Hepatic stellate cell (primary cell): Measurements from ENCODE around the gene PYROXD2.

Source experiments
- DNase-seq: peaks from one replicate; pipeline ENCODE4 v3.0.0; 2011; ENCODE audit warnings: low spot score

PYROXD2 gene

DNA sequence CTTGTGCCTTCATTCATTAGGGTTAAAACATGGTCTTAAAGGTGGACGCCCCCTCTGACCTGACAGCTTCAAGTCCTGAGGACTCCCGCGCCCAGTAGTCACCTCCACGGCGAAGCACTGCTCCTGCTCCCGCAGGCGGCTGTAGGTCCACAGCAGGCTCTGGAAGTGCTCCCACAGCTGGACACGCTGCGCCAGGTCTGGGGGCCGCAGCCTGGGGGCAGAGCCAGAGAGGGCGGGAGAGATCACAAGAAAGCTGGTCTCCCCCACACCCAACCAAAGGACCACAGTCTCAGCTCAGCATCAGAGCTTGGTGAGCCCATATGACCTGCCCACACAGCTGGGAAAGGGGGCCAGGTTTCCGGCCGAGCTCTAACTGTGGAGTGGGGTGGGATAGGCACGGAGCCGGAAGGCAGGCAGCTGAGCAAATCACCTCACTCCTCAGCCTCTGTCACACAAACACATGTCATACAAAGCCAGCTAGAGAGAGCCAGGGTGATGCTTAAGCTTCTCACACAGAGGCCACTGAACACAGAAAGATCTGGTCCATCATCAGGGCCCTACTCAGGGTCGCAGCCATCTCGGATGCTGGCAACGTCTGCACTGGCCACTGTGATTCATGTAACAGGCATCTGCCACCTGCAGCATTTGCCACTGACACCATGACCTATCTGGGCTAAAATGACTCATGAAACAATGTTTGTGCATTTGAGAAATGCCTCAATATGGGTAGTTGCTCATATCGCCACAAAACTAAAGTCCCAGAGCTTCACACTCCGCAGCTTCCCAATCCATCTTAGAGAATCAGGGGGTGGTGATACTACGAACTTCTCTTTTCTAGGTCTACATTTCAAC lies 19.1 kb upstream of the PYROXD2 start:
- peak; percentile 31 for DNase-seq

DNA sequence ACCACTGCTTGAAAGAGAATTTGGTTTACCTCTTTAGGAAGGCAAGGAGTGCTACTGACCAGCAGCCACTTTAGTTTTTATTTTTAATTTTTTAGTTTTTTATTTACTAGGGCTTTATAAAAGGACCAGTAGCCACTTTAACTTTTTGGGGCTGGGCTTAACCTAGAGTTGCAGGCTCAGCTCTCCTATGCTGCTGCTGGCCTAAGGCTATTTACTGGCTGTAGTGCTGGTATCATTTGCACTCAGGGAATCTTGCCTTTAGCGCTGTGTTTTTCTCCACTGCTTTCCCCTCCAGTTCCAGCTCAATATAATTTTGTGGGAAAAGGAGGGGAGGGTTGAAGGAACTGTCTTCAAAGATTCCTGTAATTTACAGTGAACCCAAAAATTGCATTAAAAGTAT lies 18.4 kb upstream of the PYROXD2 start:
- no peak for DNase-seq

DNA sequence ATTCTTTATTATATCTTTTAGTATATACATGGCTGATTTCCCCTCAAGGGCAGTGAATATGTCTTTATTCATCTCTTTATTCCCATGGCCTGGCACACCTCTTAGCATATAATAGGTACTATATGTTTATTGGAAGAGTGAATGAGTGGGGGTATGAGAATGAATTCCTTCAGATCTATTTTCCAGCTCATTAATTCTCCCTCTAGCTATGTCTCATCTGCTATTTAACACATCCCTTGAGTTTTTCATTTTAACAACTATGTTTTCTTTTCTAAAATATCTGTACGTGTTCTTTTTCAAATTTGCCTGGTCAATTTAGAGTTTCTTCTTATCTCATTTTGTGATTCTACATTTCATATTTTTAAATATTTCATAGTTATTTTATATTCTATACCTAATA lies 17.3 kb upstream of the PYROXD2 start:
- no peak for DNase-seq

DNA sequence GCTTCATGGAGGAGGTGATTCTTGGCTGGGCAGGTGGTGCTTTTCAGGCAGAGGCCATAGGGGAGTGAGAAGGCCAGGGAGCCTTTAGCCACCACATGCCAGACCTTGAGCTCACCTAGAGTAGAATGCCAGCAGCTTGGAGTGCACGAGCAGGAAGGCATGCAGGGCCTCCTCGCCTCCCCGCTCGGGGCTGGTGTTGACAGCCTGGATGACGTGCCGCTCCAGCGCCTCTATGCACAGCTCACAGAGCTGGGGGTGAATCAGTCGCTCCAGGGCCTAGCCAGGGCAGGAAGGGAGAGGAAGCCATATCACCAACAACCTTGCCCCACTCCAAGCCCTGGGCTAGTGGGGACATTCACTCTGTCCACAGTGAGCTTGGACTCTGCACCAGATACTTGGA lies 16.0 kb upstream of the PYROXD2 start:
- no peak for DNase-seq

DNA sequence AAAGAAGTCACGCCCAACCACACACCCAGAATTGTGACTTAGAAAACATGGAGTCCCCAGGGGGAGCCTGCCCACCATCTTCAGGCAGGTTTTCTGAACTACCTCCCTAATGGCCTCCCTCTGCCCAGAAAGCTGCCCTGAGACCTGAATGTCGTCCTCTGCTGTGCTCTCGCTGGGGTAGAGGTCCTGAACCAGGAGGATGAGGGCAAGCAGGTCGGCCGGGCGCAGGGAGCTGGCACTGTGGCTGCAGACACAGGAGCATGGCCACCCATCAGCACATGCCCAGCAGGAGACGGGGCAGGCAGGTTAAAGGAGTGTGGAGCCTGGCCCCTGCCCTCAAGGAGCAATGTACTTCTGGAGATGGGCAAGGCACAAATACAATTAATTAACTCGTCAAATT lies 15.4 kb upstream of the PYROXD2 start:
- no peak for DNase-seq

DNA sequence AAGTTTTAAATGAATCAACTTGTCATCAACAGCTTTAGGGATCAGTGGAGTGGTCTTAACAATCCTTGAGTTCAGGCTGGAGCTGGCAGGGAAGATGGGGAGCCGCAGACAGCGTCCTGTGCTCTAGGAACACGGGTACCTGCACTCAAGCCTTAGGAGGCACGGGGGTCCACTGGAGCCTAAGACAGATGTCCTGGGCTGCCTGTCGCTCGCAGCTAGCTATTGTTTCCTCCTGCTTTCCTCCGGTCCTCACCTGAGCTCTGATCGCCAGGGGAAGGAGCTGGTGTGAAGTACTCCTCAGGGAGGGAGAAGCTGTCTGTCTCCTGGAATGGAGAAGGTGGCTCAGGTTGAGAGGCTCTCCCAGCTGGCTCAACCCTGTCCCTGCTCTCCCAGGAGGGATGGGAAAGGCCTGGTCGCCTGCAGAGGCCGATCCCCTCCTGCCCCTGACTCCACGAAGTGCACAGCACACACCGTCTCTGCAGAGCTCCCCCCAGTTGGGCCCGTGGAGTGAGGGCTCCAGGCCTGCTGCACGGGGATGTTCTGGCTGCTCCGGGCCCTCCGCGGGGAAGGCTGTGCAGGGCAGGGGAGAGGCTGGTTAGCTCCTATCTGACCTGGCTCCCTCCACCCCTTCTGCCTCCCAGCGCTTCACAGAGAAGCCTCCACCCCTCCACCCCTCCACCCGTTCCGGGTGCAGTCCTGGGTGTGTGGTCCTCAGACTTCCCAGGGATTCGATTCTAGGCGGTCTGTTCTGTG lies 14.5 kb upstream of the PYROXD2 start:
- DNase-seq, result no peak

DNA sequence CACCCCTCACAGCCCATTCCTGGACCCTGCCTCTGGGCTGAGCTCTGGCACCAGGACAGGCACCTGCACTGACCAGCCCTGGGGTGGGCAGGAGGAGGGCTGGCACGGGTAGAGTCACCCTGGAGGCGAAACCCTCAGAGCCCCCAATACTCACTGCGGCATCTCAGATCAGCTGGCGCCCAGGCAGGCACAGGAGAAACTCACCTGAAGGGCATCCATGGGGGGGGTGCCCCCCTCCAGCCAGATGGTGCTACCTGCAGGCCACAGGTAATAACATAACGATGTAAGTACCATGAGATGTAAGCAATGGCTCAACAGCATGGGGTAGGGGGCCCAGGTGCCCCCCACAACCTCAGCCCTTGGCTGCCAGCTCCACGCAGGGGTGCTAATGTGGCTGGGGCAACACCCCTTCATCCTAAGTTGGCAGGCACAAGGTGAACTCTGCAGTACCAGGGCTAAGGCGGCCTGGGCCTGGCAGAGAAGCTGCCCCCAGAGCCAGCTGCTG lies 12.1 kb upstream of the PYROXD2 start:
- DNase-seq, result no peak

DNA sequence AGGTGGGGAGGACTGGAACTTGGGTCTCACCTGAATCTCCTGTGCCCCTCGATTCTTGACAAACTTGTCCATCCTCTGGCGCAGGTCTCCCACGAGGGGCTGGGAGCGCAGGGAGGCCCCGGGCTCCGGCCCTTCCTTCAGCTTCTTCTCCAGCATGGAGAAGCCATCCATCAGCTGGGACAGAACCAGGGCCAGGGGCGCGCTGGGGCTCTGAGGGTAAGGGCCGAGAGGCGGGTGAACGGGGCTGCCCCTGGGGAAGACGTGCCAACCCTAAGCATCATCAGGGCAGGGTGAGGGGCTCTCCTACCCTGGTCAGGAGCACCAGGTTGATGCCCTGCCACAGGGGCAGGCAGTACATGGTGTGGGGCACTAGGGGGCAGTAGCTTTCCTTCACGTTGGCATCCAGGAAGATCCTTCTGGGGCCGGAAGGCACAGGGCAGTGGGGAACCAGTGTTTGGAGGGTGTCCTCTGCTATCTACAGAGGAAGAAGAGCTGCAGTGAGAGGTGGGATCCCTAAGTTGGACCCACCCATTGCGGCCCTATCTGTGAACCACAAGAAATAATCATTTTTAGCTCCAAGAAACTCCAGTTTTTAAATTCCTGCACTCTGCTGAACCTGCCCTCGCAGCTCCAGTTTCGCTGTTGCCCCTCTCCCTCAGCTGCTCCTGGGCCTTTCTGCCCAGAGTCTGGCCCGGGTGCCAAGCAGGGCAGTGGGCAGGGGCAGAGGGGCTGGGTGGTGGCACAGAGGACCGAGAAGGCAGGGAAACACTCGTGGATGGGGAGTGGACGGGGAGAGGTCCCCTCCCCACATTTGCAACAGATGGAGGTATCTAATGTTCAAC lies 10.8 kb upstream of the PYROXD2 start:
- DNase-seq, result peak; percentile 62

DNA sequence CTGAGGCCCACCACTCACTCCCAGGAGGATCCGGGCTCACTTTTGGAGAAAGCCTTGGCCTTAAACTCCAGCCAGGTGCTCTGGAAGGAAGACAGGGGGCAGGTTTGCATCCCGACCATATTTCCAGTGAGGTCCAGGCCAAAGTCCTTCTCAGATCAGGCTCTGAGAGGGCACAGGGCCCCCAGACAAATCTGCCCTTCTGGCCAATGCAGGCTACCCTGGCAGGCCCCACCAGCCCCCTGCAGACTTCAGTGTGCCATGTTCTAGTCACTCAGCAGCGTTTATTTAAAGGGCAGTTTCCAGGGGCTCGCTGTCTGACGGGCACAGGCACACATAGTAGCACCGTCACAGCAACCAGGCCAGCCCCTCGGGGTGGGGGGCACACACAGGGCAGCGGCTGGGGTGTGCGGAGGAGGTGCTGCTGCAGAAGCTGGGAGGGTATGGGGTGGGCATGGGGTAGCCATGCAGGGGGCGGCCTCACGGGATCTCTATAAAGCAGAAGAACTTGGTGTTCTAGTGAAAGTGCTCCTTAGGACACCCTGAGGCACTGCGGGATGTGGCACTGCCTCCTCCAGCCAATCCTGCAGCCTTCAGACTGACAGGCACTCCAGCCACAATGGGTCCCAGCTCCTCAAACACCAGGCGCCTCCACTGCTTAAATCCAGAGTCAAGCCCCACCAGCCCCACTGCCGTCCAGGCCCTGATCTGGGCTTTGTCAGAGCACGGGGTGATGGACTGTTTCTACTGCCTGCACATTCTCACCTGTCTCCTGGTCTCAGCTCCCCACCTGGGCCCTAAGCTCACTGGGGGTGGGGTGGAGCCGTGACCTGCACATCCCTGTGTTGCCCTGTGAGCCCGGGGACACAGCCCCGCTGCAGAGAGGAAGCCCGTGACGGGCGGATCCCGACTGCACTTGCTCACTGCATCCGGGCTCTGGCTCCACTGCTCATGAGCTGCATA lies 9.6 kb upstream of the PYROXD2 start:
- no peak for DNase-seq

DNA sequence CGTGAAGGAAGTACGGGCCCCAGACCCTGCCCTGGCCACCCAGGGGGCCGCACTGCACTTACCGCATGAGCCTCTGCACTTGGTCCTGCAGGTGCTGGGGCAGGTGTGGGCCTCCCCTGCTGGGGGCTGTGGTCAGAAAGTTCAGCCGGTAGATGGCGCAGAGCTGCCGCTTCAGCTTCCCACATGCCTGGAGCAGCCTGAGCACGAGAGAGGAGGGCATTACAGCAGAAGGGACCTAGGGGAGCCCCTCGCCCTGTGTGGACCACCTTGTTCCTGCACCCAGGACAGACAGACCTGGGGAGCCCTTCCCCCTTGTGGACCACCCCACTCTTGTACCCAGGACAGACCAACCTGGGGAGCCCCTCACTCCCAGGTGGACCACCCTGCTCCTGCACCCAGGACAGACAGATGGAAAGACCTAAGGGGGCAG lies 8.7 kb upstream of the PYROXD2 start:
- no peak for DNase-seq

DNA sequence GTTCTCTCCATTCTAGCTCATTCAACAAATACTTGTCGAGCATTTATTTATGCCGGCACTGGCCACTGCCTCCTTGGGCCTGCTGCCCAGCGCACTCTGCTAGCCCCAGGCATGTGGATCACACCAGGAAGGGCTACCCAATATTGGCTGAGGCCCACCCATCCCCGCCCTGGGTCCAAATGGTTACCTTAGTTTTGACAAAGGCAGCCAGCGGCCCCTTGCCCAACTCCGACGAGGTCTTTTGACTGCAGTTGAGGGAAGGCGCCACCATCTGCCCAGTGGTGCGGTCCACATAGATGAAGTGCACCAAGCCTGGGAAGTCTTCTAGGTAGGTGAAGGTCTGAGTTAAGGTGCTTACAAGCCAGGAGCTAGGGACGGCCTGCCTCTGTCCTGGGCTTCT lies 7.2 kb upstream of the PYROXD2 start:
- no peak for DNase-seq

DNA sequence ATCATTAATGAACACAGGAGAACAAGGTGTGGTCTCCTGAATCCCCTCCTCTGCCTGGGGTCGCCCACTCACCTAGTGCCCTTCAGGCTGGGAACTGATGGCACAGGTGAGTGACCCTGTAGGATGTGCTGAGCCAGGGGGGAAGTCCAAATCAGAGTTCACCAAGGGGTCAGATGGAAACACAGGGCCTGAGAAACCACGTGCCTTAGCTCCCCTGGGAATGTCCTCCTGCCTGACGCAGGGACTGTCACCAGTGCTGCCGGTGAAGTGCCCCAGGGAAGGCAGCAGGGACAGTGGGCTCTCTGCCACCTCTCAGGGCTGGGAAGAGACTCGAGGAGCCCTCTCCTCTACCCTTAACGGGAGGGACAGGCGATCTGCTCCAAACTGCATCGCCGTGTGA lies 5.8 kb upstream of the PYROXD2 start:
- no peak for DNase-seq

DNA sequence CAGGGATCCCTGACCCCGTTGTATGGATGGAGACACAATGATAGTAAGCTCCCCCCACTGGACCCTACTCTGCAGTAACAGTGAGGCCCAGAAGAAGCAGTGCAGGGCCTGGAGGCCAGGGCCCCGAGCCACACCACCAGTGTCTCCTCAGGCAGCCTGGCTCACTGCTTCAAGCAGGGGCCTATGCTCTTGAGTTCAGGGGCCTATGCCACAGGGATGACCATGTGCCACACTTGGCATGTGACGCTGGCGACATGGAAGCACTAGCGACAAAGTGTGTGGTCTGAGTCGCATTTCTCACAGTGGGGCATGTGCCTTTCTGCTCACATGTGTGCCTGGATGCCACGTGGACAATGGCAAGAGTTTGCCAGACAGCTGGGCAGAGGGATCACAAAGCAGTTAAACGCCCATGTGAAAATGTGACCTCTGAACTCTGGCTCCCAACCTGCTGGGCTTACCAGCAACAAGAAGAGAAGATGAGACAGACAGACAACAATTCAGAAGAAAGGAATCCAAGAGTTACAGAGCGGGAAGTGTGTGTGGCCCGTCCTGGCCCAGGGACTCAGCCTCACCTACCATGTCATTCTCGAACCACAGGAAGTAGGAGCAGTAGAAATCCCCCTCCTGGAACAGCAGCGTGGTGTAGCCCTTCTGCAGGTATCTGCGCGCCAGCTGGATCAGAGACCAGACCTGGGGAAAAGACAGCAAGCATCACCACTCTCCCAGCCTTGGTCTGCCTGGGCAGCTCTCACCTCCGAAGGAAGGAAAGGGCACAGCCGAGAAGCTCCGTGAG lies 4.7 kb upstream of the PYROXD2 start:
- no peak for DNase-seq

DNA sequence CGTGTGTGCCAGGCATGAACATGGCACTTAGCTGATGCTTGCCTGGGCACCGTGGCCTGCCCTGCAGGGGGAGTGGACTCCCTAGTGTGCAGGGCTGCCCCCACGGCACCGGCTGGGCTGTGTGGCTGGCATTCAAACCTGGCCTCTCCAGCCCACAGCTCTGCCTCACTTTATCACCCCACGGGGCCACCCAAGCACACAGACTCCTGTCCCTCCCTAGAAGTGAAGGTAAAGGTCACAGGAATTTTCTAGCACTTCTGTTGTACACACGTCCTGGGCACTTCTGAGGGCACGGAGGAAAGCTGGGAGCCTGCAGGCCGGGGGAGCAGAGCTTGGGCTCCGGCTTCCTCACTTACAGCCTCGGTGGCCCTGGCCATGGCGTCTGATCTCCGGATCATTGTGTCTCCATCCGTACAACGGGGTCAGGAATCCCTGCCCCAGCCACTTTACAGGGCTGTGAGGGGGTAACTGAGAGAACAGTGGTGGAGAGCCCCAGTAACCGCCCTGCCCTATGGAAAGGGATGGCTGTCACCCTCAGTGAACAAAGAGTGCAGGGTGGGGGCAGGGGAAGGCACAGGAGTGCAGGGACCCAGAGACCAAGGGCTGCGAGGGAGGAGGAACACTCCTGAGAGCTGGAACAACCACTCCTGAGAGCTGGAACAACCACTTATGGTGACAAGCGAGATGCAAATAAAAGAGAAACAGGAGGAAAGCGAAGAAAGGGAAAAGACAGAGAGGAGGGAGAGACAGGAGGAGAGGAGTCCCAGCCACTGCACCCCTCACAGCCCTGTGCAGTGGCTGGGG lies 3.9 kb upstream of the PYROXD2 start:
- no peak for DNase-seq

DNA sequence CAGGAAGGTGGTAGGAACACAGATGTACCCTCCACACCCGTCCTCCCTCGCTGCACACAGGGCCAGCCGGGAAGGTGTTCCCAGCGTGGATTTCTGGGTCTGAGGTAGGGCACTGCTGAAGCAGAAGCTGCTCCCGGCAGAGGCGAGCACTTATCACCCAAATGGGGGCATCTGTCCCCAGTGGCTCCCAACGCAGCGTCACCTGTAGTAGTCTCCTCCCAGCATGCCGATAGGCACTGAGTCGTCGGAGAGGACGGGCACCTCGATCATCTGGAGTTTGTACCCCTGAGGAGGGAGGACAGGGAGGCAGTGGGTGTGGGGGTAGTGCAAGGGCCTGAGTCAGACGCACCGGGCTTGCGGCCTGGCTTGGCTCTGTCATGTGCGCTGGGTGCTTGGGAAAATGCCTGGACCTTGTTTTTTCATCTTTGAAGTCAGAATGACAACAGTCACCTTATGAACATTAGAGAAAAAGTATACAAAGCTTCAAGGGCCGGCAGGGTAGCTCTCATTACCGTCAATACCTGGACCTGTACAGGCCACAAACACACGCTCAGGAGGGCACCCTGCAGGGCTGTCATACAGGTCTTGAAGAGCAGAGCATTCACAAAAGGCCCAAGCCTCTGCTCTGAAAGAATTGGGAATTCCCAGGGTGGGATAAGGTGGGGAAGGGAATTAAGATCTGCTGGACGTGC lies 3.1 kb upstream of the PYROXD2 start:
- no peak for DNase-seq

DNA sequence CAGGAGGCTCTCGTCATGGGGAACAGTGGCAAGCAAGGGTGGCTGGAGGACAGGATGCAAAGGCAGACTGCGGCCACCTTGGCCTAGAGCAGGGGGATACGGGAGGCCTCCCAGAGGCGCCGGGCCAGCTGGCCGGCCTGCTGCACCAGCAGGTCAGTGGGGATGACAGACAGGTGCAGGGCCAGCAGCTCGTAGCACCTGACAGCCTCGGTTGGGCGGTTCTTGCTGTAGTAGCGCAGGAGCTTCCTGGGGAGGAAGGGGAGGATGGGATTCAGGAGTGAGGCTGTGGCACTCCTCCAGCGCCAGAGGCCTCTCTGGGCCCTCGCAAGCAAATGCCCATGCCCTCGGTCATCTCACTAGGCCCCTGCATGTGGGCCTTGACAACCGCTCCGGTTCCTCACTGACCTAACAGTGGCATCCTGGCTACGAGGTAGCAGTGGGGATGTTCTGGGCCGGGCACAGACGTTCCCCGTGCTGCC lies 2.5 kb upstream of the PYROXD2 start:
- no peak for DNase-seq

DNA sequence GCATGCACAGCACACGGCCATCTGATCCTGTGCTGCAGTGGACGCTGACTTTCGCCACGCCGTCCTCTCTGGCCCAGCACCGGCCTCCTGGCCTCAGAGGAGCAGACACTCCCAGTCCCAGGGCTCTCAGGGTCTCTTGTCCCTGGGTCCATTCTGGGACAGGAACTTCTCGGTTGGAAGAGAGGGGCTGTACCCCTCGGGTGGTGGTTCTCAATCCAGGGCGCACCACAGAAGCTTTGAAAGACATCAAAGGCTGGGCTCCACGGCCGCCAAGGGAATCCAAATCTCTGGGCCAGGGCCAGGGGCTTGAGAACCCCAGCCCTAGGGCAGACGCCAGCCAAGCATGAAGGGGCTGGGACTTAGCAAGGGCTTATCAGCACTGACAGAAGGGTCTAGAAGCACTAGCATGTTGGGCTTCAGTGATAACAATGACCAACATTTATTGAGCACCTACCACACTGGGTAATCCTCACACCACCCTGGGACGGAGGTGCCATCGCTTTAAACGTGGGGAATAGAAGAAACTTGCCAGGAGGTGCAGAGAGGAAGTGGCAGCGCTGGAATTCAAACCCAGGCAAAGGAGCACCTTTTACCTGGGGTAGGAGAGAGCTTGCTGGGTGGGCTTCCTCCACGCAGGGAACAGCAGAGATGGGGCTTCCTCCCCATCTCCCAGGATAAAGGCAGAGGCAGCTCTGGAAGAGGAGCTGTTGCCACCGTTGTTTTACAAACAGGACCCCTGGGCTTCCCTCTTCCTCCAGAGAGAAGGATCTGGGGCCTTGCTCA lies 1.8 kb upstream of the PYROXD2 start:
- DNase-seq, result no peak

DNA sequence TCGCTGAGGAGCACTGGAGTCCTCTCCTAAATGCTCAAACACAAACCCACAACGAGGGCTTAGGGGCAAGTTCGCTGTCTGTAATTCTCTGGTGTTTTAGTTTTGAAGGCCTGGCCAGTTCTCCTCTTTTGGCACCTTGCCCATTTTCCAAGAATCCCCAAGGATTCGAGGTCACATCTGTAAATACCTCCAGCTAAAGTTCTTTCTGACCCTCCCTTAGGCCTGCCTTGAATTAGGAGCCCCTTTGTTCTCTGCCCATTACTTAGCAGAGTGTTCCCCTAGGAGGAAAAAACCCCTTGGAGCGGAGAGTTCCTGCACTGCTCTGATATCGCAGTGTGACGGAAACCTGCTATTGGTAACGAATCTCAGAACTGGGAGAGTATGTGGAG lies 743 bp upstream of the PYROXD2 start:
- no peak for DNase-seq
